Astrocyte of the spinal cord (primary cell): ENCODE results near the gene PACSIN2.
"Not testable (repeated sequence)": the region's sequence is repeated elsewhere in the genome, so short reads cannot be mapped to it uniquely, and the experiment has no call there.

ENCODE experiments used
- DNase-seq: peaks from one replicate; pipeline ENCODE4 v3.0.0; 2011; ENCODE audit warnings: low read depth, low spot score
- H3K4me3 ChIP-seq: 2 replicates; pipeline ENCODE4 v1.5.1; 2011; ENCODE audit warnings: low read depth, mild to moderate bottlenecking, low read length, moderate library complexity
- CTCF ChIP-seq: IDR thresholded peaks from 2 replicates; pipeline ENCODE4 v1.5.1; 2012; ENCODE audit warnings: low read depth, mild to moderate bottlenecking, low read length, inconsistent platforms
- in situ Hi-C: cut with HindIII; loops from 2 replicates; pipeline ENCODE4 v1.10.0; 2017; ENCODE audit warnings: low sequenced_read_pairs

Gene PACSIN2

GRCh38 chr22:42958937-42959336 is 56.0 kb downstream of the PACSIN2 start:
- no peak for DNase-seq
- no peak overlapping the region for H3K4me3 ChIP-seq
- TF ChIP-seq CTCF = no peak
- in situ Hi-C loops = no loop called here

GRCh38 chr22:42957958-42958357 is 57.0 kb downstream of the PACSIN2 start:
- H3K4me3 ChIP-seq = no peak overlapping the region
- no peak for TF ChIP-seq CTCF
- no peak for DNase-seq
- in situ Hi-C loops = no loop called here

- DNase-seq = no peak
- TF ChIP-seq CTCF = no peak
- in situ Hi-C loops = no loop called here
- H3K4me3 ChIP-seq = no peak overlapping the region
Measured at GRCh38 chr22:42957544-42957943, 57.4 kb downstream of the PACSIN2 start.

GRCh38 chr22:42955848-42956247 is 59.1 kb downstream of the PACSIN2 start:
- no peak overlapping the region for H3K4me3 ChIP-seq
- in situ Hi-C loops = no loop called here
- no peak for DNase-seq
- no peak for TF ChIP-seq CTCF

GRCh38 chr22:42955087-42955635 is 59.8 kb downstream of the PACSIN2 start:
- no peak overlapping the region for H3K4me3 ChIP-seq
- no peak for DNase-seq
- in situ Hi-C loops = no loop called here
- no peak for TF ChIP-seq CTCF

- H3K4me3 ChIP-seq, in situ Hi-C loops, DNase-seq: not testable (repeated sequence)
Measured at GRCh38 chr22:42953751-42954150, 61.2 kb downstream of the PACSIN2 start.

GRCh38 chr22:42951093-42951710 is 63.7 kb downstream of the PACSIN2 start:
- no peak for TF ChIP-seq CTCF
- DNase-seq = no peak
- in situ Hi-C loops = no loop called here
- no peak overlapping the region for H3K4me3 ChIP-seq
